Stomach (tissue), 9 donors: ENCODE results near the gene SMC1A. TPM values are rescaled to one million over a fixed set of nuclear protein-coding genes. Genes with fewer than 3 reads are reported as not detected.

Experiments used
- DNase-seq, 2 donors: peaks; one replicate each; pipeline versions ENCODE4 v3.0.0 to v3.0.0-alpha.2; 2013 to 2019
- H3K27ac ChIP-seq, 5 donors: fragments of 200-600 bp in 4 of 5; sonication (generic) in 4 of 5; one replicate each; pipeline ENCODE4 v1.5.1; 2013 to 2019; ENCODE audit warnings: mild to moderate bottlenecking in 1 of 5, moderate library complexity in 1 of 5
- H3K27me3 ChIP-seq, 3 donors: fragments of 200-600 bp; sonication (generic); one replicate each; pipeline ENCODE4 v1.5.1; 2017 to 2019; ENCODE audit warnings: mixed run types in 1 of 3
- H3K36me3 ChIP-seq, 4 donors: fragments of 200-600 bp; sonication (generic); 1 replicate in 3 of 4; 2 replicates in 1 of 4; pipeline ENCODE4 v1.5.1; 2016 to 2019
- H3K4me1 ChIP-seq, 4 donors: fragments of 200-600 bp; sonication (generic); one replicate each; pipeline ENCODE4 v1.5.1; 2016 to 2019
- H3K4me3 ChIP-seq, 4 donors: fragments of 200-600 bp; sonication (generic) in 3 of 4; one replicate each; pipeline ENCODE4 v1.5.1; 2016 to 2019; ENCODE audit warnings: mild to moderate bottlenecking in 1 of 4
- H3K9me3 ChIP-seq, 4 donors: fragments of 200-600 bp; sonication (generic); one replicate each; pipeline ENCODE4 v1.5.1; 2016 to 2019
- EP300 ChIP-seq: sonication (generic); formaldehyde crosslinking; IDR thresholded peaks from one replicate; pipeline ENCODE4 v1.6.1; 2017; ENCODE audit warnings: antibody characterized with exemption
- POLR2A ChIP-seq, 4 donors: fragments of 450-650 bp; IDR thresholded peaks; one replicate each; pipeline ENCODE4 v1.6.1; 2016; ENCODE audit warnings: antibody characterized with exemption in 4 of 4, control low read depth in 2 of 4, mild to moderate bottlenecking in 1 of 4, moderate library complexity in 1 of 4
- POLR2AphosphoS5 ChIP-seq, 3 donors: sonication (generic); formaldehyde crosslinking; IDR thresholded peaks; one replicate each; pipeline ENCODE4 v1.6.1; 2016; ENCODE audit warnings: antibody characterized with exemption in 3 of 3
- WGBS, 5 donors: extraction: QIAGEN DNeasy Blood & Tissue Kit in 3 of 5; methylation state at CpG; one replicate each; pipeline versions ENCODE4 v1.1.5 to v1.1.7; 2013 to 2018; 5-methylcytosine and 5-hydroxymethylcytosine counted together
- intact Hi-C: fragments of 100-400 bp; cut with DNase I; formaldehyde crosslinking; loops from one replicate; pipeline ENCODE4 v1.15.1; 2023; ENCODE audit warnings: low total_unique reads
- polyA plus RNA-seq, 3 donors: library from polyadenylated mRNA; stranded (reverse); fragments of 200-250 nt; gene quantifications; one replicate each; pipeline ENCODE4 v1.2.3, GENCODE V29; 2013
- total RNA-seq, 5 donors: library from RNA; depleted of rRNA; stranded (reverse); fragments of >200 nt; gene quantifications; one replicate each; pipeline versions ENCODE4 v1.1.0 to v1.2.3, GENCODE V29; 2014 to 2016
- TF ChIP-seq, protein P1 (sequence below), 7 experiments: fragments of 450-650 bp in 4 of 7; fragments of 200-600 bp in 3 of 7; sonication (generic) in 3 of 7; IDR thresholded peaks; one replicate each; pipeline ENCODE4 v1.5.1; 2016 to 2019; ENCODE audit warnings: antibody characterized with exemption in 7 of 7, control low read depth in 2 of 7, mild to moderate bottlenecking in 1 of 7
- donor health status: healthy with polysubstance abuse.
- donor health status: Bipolar disorder and iron deficiency.
- donor health status: healthy.

Gene SMC1A
- total and polyA plus RNA-seq, 8 donors, result 4.3 to 31.2 (median 21.7) TPM

DNA sequence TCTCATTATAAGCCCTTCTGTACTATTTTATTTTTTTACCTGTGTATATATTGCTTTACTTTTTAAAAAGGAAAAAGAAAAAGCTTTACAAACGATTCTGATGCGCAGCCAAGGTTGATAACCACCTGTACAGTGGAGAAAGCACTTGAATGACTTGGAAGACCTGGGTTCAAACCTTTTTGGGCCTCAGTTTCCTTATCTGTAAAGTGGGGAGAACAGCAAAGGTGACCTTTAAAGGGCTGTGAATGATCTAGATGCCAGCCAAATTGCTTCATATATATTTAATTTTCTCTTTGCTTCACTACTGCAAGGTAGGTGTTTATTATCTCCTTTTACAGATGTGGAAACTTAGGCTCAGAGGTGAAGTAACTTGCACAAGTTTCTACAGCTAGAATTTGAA is 45.0 kb downstream of the SMC1A start:
- Histone ChIP-seq H3K9me3 (no peaks in the 10 kb centered on the region), H3K36me3 (peaks cover 23 to 73% (median 46%) of the 10 kb centered on the region in 4 donors), H3K4me1 (no peaks in the 10 kb centered on the region), H3K27me3 (no peaks in the 10 kb centered on the region), H3K27ac (no peak overlapping the region), H3K4me3 (no peak overlapping the region)
- TF ChIP-seq POLR2AphosphoS5 (IDR thresholded peaks at IDR 0.05), result no peak
- TF ChIP-seq, protein P1, sequence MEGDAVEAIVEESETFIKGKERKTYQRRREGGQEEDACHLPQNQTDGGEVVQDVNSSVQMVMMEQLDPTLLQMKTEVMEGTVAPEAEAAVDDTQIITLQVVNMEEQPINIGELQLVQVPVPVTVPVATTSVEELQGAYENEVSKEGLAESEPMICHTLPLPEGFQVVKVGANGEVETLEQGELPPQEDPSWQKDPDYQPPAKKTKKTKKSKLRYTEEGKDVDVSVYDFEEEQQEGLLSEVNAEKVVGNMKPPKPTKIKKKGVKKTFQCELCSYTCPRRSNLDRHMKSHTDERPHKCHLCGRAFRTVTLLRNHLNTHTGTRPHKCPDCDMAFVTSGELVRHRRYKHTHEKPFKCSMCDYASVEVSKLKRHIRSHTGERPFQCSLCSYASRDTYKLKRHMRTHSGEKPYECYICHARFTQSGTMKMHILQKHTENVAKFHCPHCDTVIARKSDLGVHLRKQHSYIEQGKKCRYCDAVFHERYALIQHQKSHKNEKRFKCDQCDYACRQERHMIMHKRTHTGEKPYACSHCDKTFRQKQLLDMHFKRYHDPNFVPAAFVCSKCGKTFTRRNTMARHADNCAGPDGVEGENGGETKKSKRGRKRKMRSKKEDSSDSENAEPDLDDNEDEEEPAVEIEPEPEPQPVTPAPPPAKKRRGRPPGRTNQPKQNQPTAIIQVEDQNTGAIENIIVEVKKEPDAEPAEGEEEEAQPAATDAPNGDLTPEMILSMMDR (IDR thresholded peaks at IDR 0.05), result no peak
- no peak for TF ChIP-seq EP300
- TF ChIP-seq POLR2A (IDR thresholded peaks at IDR 0.05), result no peak
- 80 to 97% (median 87%) methylated on average over 2 of the region's 2 CpGs for WGBS, 5 donors
- intact Hi-C loops, result no loop called here
- no peak for DNase-seq

DNA sequence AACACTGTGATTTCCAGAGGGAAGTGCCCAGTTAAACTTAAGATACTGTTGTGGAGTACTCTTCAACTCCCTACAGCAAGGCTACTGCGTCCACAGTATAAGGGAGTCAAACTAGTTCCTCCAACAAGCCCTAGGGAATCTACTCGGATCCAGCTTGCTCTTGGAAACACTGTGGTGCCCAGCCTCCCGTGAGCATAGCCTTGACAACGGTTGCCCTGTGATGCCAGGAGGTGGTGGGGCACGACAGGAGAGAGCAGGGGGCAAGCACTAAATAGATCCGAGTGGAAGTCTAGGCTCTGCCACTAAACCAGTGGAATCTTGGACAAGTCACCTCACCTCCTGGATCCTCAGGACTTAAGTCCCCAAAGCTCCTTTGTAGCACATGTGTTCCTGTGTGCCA is 45.6 kb downstream of the SMC1A start:
- Histone ChIP-seq H3K4me3 (no peak overlapping the region), H3K4me1 (no peaks in the 10 kb centered on the region), H3K27me3 (no peaks in the 10 kb centered on the region), H3K36me3 (peaks cover 18 to 67% (median 40%) of the 10 kb centered on the region in 4 donors), H3K27ac (no peak overlapping the region), H3K9me3 (no peaks in the 10 kb centered on the region)
- TF ChIP-seq EP300, result no peak
- TF ChIP-seq, protein P1 (IDR thresholded peaks at IDR 0.05), result no peak
- no peak for TF ChIP-seq POLR2A (IDR thresholded peaks at IDR 0.05)
- TF ChIP-seq POLR2AphosphoS5 (IDR thresholded peaks at IDR 0.05), result no peak
- no peak for DNase-seq
- WGBS, 5 donors, result 88 to 93% (median 92%) methylated on average over 6 of the region's 6 CpGs
- intact Hi-C loops, result no loop called here

DNA sequence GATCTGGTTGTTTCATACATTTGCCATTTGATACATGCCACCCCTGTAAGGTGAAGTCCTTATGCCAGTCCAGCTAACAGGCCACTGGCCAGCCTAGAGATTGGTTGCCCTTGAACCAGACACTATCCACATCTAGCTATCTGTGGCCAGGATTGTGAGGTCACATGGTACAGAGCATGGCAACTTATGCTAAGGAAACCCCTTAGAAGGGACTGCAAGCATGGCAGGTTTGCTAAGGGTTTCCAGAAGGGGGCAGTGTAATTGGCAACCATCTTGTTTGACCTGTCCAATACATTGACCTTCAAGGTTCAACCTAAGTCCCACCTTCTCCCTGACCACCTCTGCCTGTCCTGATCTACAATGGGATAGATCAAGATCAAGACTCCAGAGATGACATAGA is 47.5 kb downstream of the SMC1A start:
- Histone ChIP-seq H3K36me3 (peaks cover 0 to 48% (median 20%) of the 10 kb centered on the region in 4 donors), H3K4me3 (no peak overlapping the region), H3K27me3 (no peaks in the 10 kb centered on the region), H3K9me3 (peaks cover 0 to 6% (median 2%) of the 10 kb centered on the region in 4 donors), H3K4me1 (no peaks in the 10 kb centered on the region), H3K27ac (no peak overlapping the region)
- TF ChIP-seq, protein P1 (IDR thresholded peaks at IDR 0.05), result no peak
- TF ChIP-seq EP300 (no peak), POLR2AphosphoS5 (IDR thresholded peaks at IDR 0.05) (no peak), POLR2A (IDR thresholded peaks at IDR 0.05) (no peak)
- DNase-seq, result no peak
- intact Hi-C loops, result no loop called here

DNA sequence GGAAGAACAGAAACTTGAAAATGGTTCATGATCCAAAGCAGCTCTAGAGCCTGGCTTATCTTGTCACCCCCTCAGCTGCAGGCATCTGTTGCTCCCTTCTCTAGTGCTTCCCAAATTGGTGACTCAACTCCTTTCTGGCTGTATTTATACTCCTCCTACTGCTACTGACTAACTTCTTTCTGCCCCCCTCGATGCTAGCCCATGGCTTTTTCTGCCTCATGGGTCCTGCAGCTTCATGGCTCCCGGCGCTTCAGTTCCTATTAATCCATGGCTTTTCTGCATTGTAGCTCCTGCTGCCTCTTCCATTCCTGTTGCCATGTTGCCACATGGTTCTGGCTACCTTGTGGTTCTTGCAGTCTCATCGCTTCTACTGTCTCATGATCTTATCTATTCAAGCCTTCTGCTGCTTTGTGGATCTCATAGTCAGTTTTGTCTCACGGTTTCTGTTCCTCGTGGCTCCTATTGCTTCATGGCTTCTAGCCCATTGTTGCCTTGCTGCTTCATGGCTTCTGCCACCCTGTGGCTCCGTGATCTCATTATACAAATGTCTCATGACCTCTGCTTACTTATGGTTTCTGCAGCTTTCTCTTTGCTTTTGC is 48.1 kb downstream of the SMC1A start:
- H3K9me3 ChIP-seq, result peaks cover 0 to 11% (median 2%) of the 10 kb centered on the region in 4 donors
- WGBS, 5 donors, result 69 to 90% (median 85%) methylated on average over 6 to 7 of the region's 7 CpGs
- H3K4me3 ChIP-seq, result no peak overlapping the region
- intact Hi-C loops, result no loop called here
- TF ChIP-seq, protein P1 (IDR thresholded peaks at IDR 0.05), result no peak
- no peak for TF ChIP-seq EP300
- TF ChIP-seq POLR2A (IDR thresholded peaks at IDR 0.05), result no peak
- TF ChIP-seq POLR2AphosphoS5 (IDR thresholded peaks at IDR 0.05), result no peak
- H3K36me3 ChIP-seq, result peaks cover 0 to 42% (median 14%) of the 10 kb centered on the region in 4 donors
- DNase-seq, result no peak
- no peaks in the 10 kb centered on the region for H3K4me1 ChIP-seq
- H3K27ac ChIP-seq, result no peak overlapping the region
- H3K27me3 ChIP-seq, result no peaks in the 10 kb centered on the region
